Measurements from ENCODE around the gene FAM168B.

DNA sequence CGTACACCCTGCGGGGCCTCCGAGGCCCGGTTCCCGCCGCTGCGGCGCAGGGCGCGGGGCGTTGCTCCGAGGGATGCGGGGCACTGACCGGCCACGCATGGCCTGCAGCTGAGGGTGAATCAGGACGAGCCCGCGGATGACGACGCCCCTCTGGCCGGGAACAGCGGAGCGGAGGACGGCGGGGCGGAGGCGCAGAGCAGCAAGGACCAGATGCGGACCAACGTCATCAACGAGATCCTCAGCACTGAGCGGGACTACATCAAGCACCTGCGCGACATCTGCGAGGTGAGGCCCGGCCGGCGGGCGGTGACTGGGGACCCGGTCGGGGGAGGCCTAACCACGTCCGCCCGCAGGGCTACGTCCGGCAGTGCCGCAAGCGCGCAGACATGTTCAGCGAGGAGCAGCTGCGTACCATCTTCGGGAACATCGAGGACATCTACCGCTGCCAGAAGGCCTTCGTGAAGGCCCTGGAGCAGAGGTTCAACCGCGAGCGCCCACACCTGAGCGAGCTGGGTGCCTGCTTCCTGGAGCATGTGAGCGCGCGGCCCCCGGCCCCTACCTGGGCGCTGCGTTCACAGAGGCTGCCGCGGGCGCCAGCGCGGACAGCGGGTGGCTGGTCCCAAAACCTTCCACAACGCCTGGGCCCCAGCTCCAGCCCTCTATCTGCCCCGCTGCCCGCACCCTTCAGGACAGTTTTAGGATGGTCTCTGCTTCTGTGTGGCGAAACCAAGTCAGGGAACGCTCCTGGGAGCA lies 53.2 kb downstream of the FAM168B start:
- TF ChIP-seq, protein P1, sequence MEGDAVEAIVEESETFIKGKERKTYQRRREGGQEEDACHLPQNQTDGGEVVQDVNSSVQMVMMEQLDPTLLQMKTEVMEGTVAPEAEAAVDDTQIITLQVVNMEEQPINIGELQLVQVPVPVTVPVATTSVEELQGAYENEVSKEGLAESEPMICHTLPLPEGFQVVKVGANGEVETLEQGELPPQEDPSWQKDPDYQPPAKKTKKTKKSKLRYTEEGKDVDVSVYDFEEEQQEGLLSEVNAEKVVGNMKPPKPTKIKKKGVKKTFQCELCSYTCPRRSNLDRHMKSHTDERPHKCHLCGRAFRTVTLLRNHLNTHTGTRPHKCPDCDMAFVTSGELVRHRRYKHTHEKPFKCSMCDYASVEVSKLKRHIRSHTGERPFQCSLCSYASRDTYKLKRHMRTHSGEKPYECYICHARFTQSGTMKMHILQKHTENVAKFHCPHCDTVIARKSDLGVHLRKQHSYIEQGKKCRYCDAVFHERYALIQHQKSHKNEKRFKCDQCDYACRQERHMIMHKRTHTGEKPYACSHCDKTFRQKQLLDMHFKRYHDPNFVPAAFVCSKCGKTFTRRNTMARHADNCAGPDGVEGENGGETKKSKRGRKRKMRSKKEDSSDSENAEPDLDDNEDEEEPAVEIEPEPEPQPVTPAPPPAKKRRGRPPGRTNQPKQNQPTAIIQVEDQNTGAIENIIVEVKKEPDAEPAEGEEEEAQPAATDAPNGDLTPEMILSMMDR (IDR thresholded peaks at IDR 0.05), result no peak
- no peak for TF ChIP-seq POLR2A (IDR thresholded peaks at IDR 0.05)

Measured in body of pancreas (tissue), 4 donors.